ENCODE data around the gene MEGF9.
A peak's percentile ranks its signal among the peaks of the same experiment; 100 is the strongest.

Gene MEGF9

GRCh38 chr9:120580051-120580896 is 134.0 kb downstream of the MEGF9 start, which contains the start of gene CDK5RAP2:
CDK5RAP2 (minus strand) TSS chr9:120580167; CDS start chr9:120579978, 189 bp downstream.
- Histone ChIP-seq H3K9me3 (ENCODE audit: low read length) (no peaks in the 10 kb centered on the region), H3K4me3 (ENCODE audit: low read length) (peak within 1 kb of the TSS; percentile 96), H3K27me3 (ENCODE audit: insufficient read depth, low read length) (no peaks in the 10 kb centered on the region), H2AFZ (ENCODE audit: low read depth, low read length) (peak within 1 kb of the TSS; percentile 91), H3K4me1 (ENCODE audit: insufficient read depth, low read length) (peaks cover 25% of the 10 kb centered on the region), H3K36me3 (ENCODE audit: insufficient read depth, low read length) (no peaks in the 10 kb centered on the region)

- H3K36me3 ChIP-seq (ENCODE audit: insufficient read depth, low read length), result no peaks in the 10 kb centered on the region
- no peaks in the 10 kb centered on the region for H3K27me3 ChIP-seq (ENCODE audit: insufficient read depth, low read length)
- H2AFZ ChIP-seq (ENCODE audit: low read depth, low read length), result peak overlapping the region; percentile 91
- H3K4me3 ChIP-seq (ENCODE audit: low read length), result peak overlapping the region; percentile 96
- no peaks in the 10 kb centered on the region for H3K9me3 ChIP-seq (ENCODE audit: low read length)
- peaks cover 22% of the 10 kb centered on the region for H3K4me1 ChIP-seq (ENCODE audit: insufficient read depth, low read length)
These were observed 134.9 kb downstream of the MEGF9 start for GRCh38 chr9:120579139-120580050.

GRCh38 chr9:120574473-120574872 is 139.8 kb downstream of the MEGF9 start:
- Histone ChIP-seq H3K4me1 (ENCODE audit: insufficient read depth, low read length) (peaks cover 11% of the 10 kb centered on the region), H3K4me3 (ENCODE audit: low read length) (no peak overlapping the region), H3K27me3 (ENCODE audit: insufficient read depth, low read length) (no peaks in the 10 kb centered on the region), H3K9me3 (ENCODE audit: low read length) (no peaks in the 10 kb centered on the region), H3K36me3 (ENCODE audit: insufficient read depth, low read length) (peaks cover 33% of the 10 kb centered on the region), H2AFZ (ENCODE audit: low read depth, low read length) (no peak overlapping the region)

GRCh38 chr9:120572472-120572871 is 141.8 kb downstream of the MEGF9 start:
- Histone ChIP-seq H2AFZ (ENCODE audit: low read depth, low read length) (no peak overlapping the region), H3K9me3 (ENCODE audit: low read length) (no peaks in the 10 kb centered on the region), H3K4me3 (ENCODE audit: low read length) (no peak overlapping the region), H3K4me1 (ENCODE audit: insufficient read depth, low read length) (no peaks in the 10 kb centered on the region), H3K27me3 (ENCODE audit: insufficient read depth, low read length) (no peaks in the 10 kb centered on the region), H3K36me3 (ENCODE audit: insufficient read depth, low read length) (peaks cover 53% of the 10 kb centered on the region)

- Histone ChIP-seq H3K36me3 (ENCODE audit: insufficient read depth, low read length) (peaks cover 60% of the 10 kb centered on the region), H2AFZ (ENCODE audit: low read depth, low read length) (no peak overlapping the region), H3K4me1 (ENCODE audit: insufficient read depth, low read length) (no peaks in the 10 kb centered on the region), H3K9me3 (ENCODE audit: low read length) (no peaks in the 10 kb centered on the region), H3K27me3 (ENCODE audit: insufficient read depth, low read length) (no peaks in the 10 kb centered on the region), H3K4me3 (ENCODE audit: low read length) (no peak overlapping the region)
These were observed 142.6 kb downstream of the MEGF9 start for GRCh38 chr9:120571443-120572257.

GRCh38 chr9:120570296-120570695 is 144.0 kb downstream of the MEGF9 start:
- H3K9me3 ChIP-seq (ENCODE audit: low read length), result no peaks in the 10 kb centered on the region
- no peaks in the 10 kb centered on the region for H3K4me1 ChIP-seq (ENCODE audit: insufficient read depth, low read length)
- no peak overlapping the region for H3K4me3 ChIP-seq (ENCODE audit: low read length)
- H3K27me3 ChIP-seq (ENCODE audit: insufficient read depth, low read length), result no peaks in the 10 kb centered on the region
- H2AFZ ChIP-seq (ENCODE audit: low read depth, low read length), result no peak overlapping the region
- H3K36me3 ChIP-seq (ENCODE audit: insufficient read depth, low read length), result peaks cover 73% of the 10 kb centered on the region

- Histone ChIP-seq H2AFZ (ENCODE audit: low read depth, low read length) (no peak overlapping the region), H3K4me3 (ENCODE audit: low read length) (no peak overlapping the region), H3K27me3 (ENCODE audit: insufficient read depth, low read length) (no peaks in the 10 kb centered on the region), H3K4me1 (ENCODE audit: insufficient read depth, low read length) (no peaks in the 10 kb centered on the region), H3K9me3 (ENCODE audit: low read length) (no peaks in the 10 kb centered on the region), H3K36me3 (ENCODE audit: insufficient read depth, low read length) (peaks cover 79% of the 10 kb centered on the region)
These were observed 144.7 kb downstream of the MEGF9 start for GRCh38 chr9:120569556-120569955.

- no peaks in the 10 kb centered on the region for H3K27me3 ChIP-seq (ENCODE audit: insufficient read depth, low read length)
- peaks cover 83% of the 10 kb centered on the region for H3K36me3 ChIP-seq (ENCODE audit: insufficient read depth, low read length)
- H3K9me3 ChIP-seq (ENCODE audit: low read length), result no peaks in the 10 kb centered on the region
- H3K4me1 ChIP-seq (ENCODE audit: insufficient read depth, low read length), result no peaks in the 10 kb centered on the region
- H2AFZ ChIP-seq (ENCODE audit: low read depth, low read length), result no peak overlapping the region
- H3K4me3 ChIP-seq (ENCODE audit: low read length), result no peak overlapping the region
These were observed 145.5 kb downstream of the MEGF9 start for GRCh38 chr9:120568816-120569215.

- peaks cover 91% of the 10 kb centered on the region for H3K36me3 ChIP-seq (ENCODE audit: insufficient read depth, low read length)
- no peaks in the 10 kb centered on the region for H3K4me1 ChIP-seq (ENCODE audit: insufficient read depth, low read length)
- H3K27me3 ChIP-seq (ENCODE audit: insufficient read depth, low read length), result no peaks in the 10 kb centered on the region
- H3K4me3 ChIP-seq (ENCODE audit: low read length), result no peak overlapping the region
- H3K9me3 ChIP-seq (ENCODE audit: low read length), result no peaks in the 10 kb centered on the region
- no peak overlapping the region for H2AFZ ChIP-seq (ENCODE audit: low read depth, low read length)
These were observed 146.4 kb downstream of the MEGF9 start for GRCh38 chr9:120567874-120568273.

GRCh38 chr9:120567081-120567480 is 147.2 kb downstream of the MEGF9 start:
- Histone ChIP-seq H3K4me1 (ENCODE audit: insufficient read depth, low read length) (no peaks in the 10 kb centered on the region), H2AFZ (ENCODE audit: low read depth, low read length) (no peak overlapping the region), H3K36me3 (ENCODE audit: insufficient read depth, low read length) (peaks cover 85% of the 10 kb centered on the region), H3K4me3 (ENCODE audit: low read length) (no peak overlapping the region), H3K9me3 (ENCODE audit: low read length) (no peaks in the 10 kb centered on the region), H3K27me3 (ENCODE audit: insufficient read depth, low read length) (no peaks in the 10 kb centered on the region)

GRCh38 chr9:120564589-120564988 is 149.7 kb downstream of the MEGF9 start:
- Histone ChIP-seq H3K27me3 (ENCODE audit: insufficient read depth, low read length) (no peaks in the 10 kb centered on the region), H3K4me3 (ENCODE audit: low read length) (no peak overlapping the region), H2AFZ (ENCODE audit: low read depth, low read length) (no peak overlapping the region), H3K4me1 (ENCODE audit: insufficient read depth, low read length) (no peaks in the 10 kb centered on the region), H3K36me3 (ENCODE audit: insufficient read depth, low read length) (peaks cover 67% of the 10 kb centered on the region), H3K9me3 (ENCODE audit: low read length) (no peaks in the 10 kb centered on the region)

GRCh38 chr9:120562861-120563443 is 151.3 kb downstream of the MEGF9 start:
- H3K4me3 ChIP-seq (ENCODE audit: low read length), result no peak overlapping the region
- H3K4me1 ChIP-seq (ENCODE audit: insufficient read depth, low read length), result no peaks in the 10 kb centered on the region
- H3K36me3 ChIP-seq (ENCODE audit: insufficient read depth, low read length), result peaks cover 54% of the 10 kb centered on the region
- no peaks in the 10 kb centered on the region for H3K27me3 ChIP-seq (ENCODE audit: insufficient read depth, low read length)
- H3K9me3 ChIP-seq (ENCODE audit: low read length), result no peaks in the 10 kb centered on the region
- no peak overlapping the region for H2AFZ ChIP-seq (ENCODE audit: low read depth, low read length)

All from neuron (in vitro differentiated cells).